NCI-H226 (cell line): ENCODE results near the gene IRAK3.
A peak's percentile ranks its signal among the peaks of the same experiment; 100 is the strongest.
"Not testable (repeated sequence)": the region's sequence is repeated elsewhere in the genome, so short reads cannot be mapped to it uniquely, and the experiment has no call there.

Experiments
- DNase-seq: peaks from one replicate; pipeline ENCODE4 v3.0.0-alpha.2; 2015

Gene IRAK3

GRCh38 chr12:66228462-66228861, 39.4 kb downstream of the IRAK3 start:
- DNase-seq: no peak

GRCh38 chr12:66232263-66232662, 43.2 kb downstream of the IRAK3 start:
- DNase-seq: no peak

GRCh38 chr12:66234037-66234693, 45.2 kb downstream of the IRAK3 start:
- DNase-seq: not testable (repeated sequence)

- peak; percentile 32 for DNase-seq
Observed at GRCh38 chr12:66234773-66235625, 46.0 kb downstream of the IRAK3 start.

- no peak for DNase-seq
Observed at GRCh38 chr12:66235626-66236281, 46.7 kb downstream of the IRAK3 start.

GRCh38 chr12:66236282-66236675, 47.3 kb downstream of the IRAK3 start:
- not testable (repeated sequence) for DNase-seq

- no peak for DNase-seq
Observed at GRCh38 chr12:66236969-66237368, 48.0 kb downstream of the IRAK3 start.

GRCh38 chr12:66237505-66238175, 48.6 kb downstream of the IRAK3 start:
- DNase-seq: no peak

GRCh38 chr12:66239295-66239694, 50.3 kb downstream of the IRAK3 start:
- no peak for DNase-seq

- DNase-seq: no peak
Observed at GRCh38 chr12:66240096-66240820, 51.2 kb downstream of the IRAK3 start.

GRCh38 chr12:66241061-66242043, 52.3 kb downstream of the IRAK3 start:
- peak; percentile 67 for DNase-seq

- DNase-seq: no peak
Observed at GRCh38 chr12:66242311-66242710, 53.3 kb downstream of the IRAK3 start.

- no peak for DNase-seq
Observed at GRCh38 chr12:66243911-66244310, 54.9 kb downstream of the IRAK3 start.

GRCh38 chr12:66244446-66244845, 55.4 kb downstream of the IRAK3 start:
- no peak for DNase-seq

- no peak for DNase-seq
Observed at GRCh38 chr12:66247741-66248140, 58.7 kb downstream of the IRAK3 start.

- no peak for DNase-seq
Observed at GRCh38 chr12:66251049-66251448, 62.0 kb downstream of the IRAK3 start.

- no peak for DNase-seq
Observed at GRCh38 chr12:66252771-66253170, 63.8 kb downstream of the IRAK3 start.

GRCh38 chr12:66255737-66256136, 66.7 kb downstream of the IRAK3 start:
- DNase-seq: no peak

GRCh38 chr12:66258011-66258410, 69.0 kb downstream of the IRAK3 start:
- no peak for DNase-seq

- no peak for DNase-seq
Observed at GRCh38 chr12:66262737-66263136, 73.7 kb downstream of the IRAK3 start.

GRCh38 chr12:66268562-66268961, 79.5 kb downstream of the IRAK3 start:
- DNase-seq: no peak
